Activated T-cell treated with anti-CD3 and anti-CD28 coated beads for 48 hours (primary cell): ENCODE measurements around the gene GTF2F2.

Experiments used
- DNase-seq: peaks from one replicate; pipeline ENCODE4 v3.0.0-alpha.2; 2020; ENCODE audit warnings: low read depth

The GTF2F2 gene

GRCh38 chr13:45122941-45123340 is 2.6 kb downstream of the GTF2F2 start:
- no peak for DNase-seq

GRCh38 chr13:45132369-45133064 is 12.2 kb downstream of the GTF2F2 start:
- DNase-seq = no peak

GRCh38 chr13:45133396-45134118 is 13.2 kb downstream of the GTF2F2 start:
- DNase-seq = no peak

GRCh38 chr13:45136741-45137504 is 16.6 kb downstream of the GTF2F2 start:
- no peak for DNase-seq

GRCh38 chr13:45137526-45137925 is 17.2 kb downstream of the GTF2F2 start:
- no peak for DNase-seq

GRCh38 chr13:45138282-45138681 is 18.0 kb downstream of the GTF2F2 start:
- DNase-seq = no peak

- no peak for DNase-seq
Observed at GRCh38 chr13:45141369-45141768, 21.1 kb downstream of the GTF2F2 start.

- no peak for DNase-seq
Observed at GRCh38 chr13:45142440-45143345, 22.4 kb downstream of the GTF2F2 start.

GRCh38 chr13:45143346-45143751 is 23.0 kb downstream of the GTF2F2 start:
- no peak for DNase-seq

- DNase-seq = no peak
Observed at GRCh38 chr13:45149964-45150363, 29.7 kb downstream of the GTF2F2 start.

- no peak for DNase-seq
Observed at GRCh38 chr13:45156565-45157361, 36.5 kb downstream of the GTF2F2 start.

- no peak for DNase-seq
Observed at GRCh38 chr13:45162194-45162593, 41.9 kb downstream of the GTF2F2 start.

- DNase-seq = no peak
Observed at GRCh38 chr13:45162821-45163220, 42.5 kb downstream of the GTF2F2 start.

- no peak for DNase-seq
Observed at GRCh38 chr13:45166858-45167257, 46.5 kb downstream of the GTF2F2 start.

GRCh38 chr13:45167611-45168554 is 47.6 kb downstream of the GTF2F2 start:
- no peak for DNase-seq

- DNase-seq = no peak
Observed at GRCh38 chr13:45168555-45168930, 48.2 kb downstream of the GTF2F2 start.

- no peak for DNase-seq
Observed at GRCh38 chr13:45174478-45174877, 54.2 kb downstream of the GTF2F2 start.

- no peak for DNase-seq
Observed at GRCh38 chr13:45178349-45179162, 58.2 kb downstream of the GTF2F2 start.

- DNase-seq = no peak
Observed at GRCh38 chr13:45179428-45179827, 59.1 kb downstream of the GTF2F2 start.
